Activated effector memory CD4-positive, alpha-beta T cell treated with Interleukin-2 at 50 U/mL for 16 hours (primary cell): ENCODE data around the gene PPP1R12C.
A peak's percentile ranks its signal among the peaks of the same experiment; 100 is the strongest.

Source experiments
- DNase-seq: peaks from one replicate; pipeline ENCODE4 v3.0.0-alpha.2; 2020

Gene PPP1R12C

DNA sequence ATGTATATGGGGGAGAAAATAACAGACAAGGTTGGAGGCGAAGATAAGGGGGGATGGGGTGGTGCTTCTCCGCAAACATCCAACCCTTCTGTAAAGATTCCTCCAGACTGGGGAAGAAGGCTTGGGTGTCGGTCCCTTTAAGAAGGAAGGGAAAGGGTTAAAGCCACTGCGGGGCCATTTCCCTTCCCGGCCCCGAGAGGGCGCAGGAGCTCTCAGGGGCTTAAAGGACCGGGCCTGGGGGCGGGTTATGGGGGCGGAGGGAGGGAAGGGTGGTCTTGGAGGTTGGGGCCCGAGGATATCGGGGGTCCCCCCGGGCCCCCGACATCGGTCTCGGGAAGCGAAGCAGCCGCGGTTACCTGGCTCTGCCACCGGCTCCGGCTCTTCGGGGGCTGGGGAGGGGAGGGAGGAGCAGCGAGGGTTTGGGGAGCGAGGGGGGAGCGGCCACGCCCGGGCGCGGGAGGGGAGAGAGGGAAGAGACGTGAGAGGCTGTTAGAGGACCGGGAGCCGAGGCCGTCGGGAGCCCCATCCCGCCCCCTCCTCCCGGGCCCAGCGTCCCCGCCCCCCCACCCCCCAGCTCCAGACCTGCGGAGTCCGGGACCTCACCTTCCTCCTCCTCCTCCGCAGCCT, 28.8 kb upstream of the PPP1R12C start:
- no peak for DNase-seq

DNA sequence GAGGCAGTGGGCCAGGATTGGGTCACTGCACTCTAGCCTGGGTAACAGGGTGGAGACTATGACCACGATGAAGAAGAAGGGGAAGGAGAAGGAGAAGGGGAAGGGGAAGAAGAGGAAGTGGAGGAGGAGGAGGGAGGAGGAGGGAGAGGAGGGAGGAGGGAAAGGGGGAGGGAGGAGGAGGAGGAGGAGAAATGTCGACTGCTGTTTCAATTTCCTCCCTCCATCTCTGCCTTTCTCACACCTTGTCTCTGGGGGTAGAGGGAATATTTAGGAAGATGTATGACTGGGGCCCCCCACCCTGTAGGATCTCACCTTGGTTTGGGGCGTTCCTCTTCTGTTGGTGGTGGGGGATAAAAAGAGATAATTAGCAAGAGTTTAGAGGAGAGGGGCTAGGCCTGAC, 27.8 kb upstream of the PPP1R12C start:
- no peak for DNase-seq

DNA sequence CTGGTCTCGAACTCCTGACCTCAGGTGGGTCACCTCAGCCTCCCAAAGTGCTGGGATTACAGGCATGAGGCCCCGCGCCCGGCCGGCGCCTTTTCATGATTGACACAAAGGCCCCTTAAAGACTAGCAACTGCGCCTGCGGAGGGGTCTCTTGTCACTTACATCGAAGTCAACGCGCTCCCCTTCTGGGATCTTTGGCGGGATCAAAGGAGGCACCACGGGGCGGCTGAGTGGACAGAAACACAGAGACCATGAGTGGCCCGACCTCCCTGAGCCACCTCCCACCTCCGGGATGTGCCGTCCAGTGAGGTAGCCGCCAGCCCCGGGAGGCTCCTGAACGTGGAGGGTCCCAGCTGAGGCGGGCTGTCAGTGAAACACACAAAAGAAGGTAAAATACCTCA, 24.3 kb upstream of the PPP1R12C start:
- DNase-seq: no peak

DNA sequence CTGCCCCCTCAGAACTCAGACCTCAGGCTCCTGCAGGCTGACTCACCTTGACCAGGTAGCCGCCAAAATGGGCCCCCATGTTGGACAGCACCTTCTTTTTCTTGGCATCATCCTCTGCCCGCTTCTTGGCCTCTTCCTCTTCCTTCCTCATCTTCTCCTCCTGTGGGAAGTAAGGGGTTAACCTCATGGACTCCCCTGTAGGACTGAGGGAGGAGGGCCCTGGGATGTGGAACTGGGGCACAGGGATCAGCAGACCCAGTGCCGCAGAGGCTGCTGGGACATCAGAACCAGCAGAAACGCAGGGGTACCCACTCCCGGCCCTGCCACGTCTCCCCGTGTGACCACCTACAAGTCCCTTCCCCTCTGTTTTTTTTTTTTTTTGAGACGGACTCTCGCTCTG, 20.5 kb upstream of the PPP1R12C start:
- no peak for DNase-seq

DNA sequence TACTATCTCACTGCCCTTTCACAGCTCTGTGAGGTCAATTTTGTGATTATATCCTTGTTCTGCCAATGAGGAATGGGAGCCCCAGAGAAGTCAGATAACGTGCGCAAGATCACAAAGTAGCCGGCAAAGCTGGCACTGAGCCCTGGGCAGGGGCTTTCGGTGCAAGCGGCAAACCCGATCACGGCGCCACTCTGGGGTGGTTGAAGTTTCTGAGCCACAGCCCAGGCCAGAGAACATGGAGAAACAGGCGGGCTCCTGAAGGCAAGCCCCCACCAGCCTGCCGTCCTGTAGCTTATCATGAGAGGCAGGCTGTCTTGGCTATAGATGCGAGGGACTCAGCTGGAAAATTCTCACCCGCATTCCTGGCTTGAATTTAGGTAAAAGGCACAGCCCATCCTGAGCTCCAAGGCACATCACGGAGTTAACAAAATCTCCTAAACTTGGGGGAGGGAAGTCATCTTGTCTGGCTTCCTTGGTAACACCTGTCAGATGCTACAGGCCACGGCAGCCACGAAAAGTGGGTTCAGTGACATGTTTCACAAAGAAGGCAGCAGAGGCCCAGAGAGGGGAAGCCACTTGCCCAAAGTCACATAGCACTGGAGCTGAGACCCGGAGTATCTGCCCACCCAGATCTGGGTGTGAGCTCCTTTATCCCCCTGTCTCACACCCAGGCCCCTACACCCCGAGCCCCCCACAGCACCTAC, 19.1 kb upstream of the PPP1R12C start:
- no peak for DNase-seq

DNA sequence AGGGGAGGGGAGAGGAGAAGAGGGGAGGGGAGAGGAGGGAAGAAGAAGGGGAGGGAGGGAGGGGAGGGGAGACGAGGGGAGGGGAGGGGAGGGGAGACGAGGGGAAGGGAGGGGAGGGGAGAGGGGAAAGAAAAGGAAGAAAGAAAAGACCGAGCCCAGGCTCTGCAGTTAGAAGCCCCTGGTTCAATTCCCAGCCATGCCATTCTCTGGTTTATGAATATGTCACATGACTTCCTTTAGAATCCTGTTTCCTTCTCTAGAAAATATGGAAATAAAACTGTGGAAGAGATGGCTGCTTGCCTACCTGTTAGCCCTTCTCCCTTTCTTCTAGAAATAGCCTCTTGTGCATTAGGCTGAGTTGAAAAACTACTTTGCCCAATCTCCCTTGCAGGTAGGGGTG, 17.3 kb upstream of the PPP1R12C start:
- no peak for DNase-seq

DNA sequence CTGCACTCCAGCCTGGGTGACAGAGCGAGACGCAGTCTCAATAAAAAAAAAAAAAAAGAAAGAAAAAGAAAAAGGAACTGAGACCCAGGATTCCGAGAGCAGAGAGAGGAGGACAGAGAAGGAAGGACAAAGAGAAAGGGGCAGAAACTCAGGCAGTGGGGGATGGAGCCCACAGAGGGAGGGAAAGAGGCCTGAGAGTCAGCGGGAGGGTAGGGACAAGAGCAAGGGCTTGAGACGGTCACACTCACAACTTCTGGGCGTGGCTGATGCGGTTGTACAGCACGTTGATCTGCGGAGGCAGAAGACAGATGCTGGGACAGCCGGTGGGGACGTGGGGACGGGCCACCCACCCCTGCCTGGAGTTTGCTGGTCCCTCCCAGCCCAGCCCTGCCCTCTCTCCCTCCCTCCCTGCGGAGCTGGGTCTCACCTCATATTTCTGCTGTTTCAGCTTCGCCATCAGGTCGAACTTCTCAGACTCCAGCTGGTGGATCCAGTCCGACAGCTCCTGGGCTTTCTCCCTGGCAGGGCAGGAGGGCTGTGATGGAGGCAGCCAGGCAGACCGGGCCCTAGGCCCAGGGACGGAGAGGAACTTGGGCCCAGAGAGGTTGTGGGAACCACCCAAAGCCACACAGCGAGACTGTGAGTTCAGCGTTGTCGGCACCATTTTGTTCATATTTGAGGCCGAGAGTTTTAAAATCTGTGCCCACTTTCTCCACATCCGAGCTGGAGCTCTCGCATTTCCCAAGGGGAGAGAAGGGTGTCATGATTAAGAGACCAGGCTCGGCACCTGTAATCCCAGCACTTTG, 16.4 kb upstream of the PPP1R12C start:
- DNase-seq: no peak

DNA sequence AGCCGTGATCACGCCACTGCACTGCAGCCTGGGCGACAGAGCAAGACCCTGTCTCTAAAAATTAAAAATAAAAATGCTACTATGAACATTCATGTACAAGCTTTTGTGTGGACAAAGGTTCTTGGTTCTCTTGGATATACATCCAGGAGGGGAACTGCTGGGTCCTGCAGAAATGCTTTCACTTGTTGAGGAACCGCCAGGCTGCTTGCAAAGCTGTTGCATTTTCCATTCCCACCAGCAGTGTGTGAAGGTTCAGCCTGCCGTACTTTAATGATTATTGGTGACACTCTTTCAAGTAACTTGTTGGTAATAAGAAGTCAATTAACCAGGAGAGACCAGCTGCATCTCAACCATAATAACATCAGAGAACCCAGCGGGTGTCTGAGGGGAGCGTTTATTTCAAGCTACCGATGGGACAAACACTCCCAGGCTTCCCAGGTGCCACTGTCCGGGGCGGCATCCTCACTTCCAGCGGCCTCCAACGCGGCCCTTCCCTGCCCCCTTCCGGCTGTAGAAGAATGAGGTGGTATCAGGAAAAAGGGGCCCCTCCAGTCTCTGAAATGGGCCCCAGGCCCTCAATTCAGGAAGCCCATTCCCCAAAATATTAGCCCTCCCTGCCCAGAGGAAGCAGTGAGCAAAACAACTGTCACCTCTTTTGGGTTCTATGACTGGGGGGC, 15.2 kb upstream of the PPP1R12C start:
- DNase-seq: no peak

DNA sequence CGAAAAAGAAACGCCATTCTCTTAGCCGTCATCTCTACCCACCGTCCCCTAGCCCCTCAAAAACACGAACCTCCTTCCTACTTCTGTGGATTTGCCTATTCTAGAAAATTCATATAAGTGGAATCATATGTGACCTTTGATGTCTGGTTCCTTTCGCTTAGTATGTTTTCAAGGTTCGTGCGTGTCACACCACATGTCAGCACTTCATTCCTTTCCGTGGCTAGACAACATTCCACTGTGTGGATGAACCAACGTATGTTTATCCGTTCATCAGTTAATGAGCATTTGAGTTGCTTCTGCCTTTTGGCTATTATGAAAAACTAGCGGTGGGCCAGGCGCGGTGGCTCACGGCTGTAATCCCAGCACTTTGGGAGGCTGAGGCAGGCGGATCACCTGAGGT, 14.0 kb upstream of the PPP1R12C start:
- DNase-seq: no peak

DNA sequence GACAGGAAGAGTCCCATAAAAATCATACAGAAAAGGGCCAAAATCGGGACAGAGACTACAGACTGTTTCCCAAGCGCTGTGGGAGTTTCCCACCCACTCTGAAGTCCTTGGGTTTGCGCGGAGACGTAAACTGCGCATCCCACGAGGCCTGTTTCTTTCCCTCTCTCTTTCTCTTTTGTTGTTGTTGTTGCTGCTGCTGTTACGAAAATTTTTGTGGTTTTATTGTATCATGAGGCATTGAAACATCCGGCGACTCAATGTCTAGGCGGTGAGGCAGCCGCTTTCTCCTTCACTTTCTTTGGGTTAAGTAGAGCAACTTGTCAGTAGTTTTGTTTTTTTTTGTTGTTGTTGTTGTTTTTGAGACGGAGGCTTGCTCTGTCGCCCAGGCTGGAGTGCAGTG, 1.6 kb upstream of the PPP1R12C start:
- DNase-seq: no peak

DNA sequence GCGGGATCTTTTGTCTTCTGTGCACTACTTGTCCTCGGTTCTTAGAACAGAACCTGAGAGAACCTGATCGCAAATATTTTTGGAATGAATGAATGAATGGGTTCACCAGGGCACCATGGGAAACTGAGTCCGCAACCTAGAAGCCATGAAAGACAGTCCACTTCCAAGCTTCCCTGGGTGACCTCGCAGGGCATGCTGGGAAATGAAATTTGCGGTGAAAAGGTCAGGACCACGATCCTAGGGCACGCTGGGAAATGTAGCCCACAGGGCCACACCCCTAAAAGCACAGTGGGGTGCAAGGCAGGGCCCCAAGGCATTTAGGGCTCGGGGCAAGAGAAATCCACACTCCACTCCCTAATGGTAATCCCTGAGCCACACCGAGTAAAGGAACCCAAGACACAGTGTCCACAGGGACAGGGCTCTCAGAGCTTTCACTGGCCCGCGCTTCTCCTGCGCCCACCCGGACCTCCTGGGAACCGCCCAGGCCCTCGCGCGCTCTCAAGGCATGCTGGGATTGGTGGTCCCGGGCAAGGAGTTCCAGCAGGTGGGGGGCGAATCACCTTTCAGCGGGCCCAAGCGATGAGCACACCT, 1.1 kb upstream of the PPP1R12C start:
- DNase-seq: no peak

DNA sequence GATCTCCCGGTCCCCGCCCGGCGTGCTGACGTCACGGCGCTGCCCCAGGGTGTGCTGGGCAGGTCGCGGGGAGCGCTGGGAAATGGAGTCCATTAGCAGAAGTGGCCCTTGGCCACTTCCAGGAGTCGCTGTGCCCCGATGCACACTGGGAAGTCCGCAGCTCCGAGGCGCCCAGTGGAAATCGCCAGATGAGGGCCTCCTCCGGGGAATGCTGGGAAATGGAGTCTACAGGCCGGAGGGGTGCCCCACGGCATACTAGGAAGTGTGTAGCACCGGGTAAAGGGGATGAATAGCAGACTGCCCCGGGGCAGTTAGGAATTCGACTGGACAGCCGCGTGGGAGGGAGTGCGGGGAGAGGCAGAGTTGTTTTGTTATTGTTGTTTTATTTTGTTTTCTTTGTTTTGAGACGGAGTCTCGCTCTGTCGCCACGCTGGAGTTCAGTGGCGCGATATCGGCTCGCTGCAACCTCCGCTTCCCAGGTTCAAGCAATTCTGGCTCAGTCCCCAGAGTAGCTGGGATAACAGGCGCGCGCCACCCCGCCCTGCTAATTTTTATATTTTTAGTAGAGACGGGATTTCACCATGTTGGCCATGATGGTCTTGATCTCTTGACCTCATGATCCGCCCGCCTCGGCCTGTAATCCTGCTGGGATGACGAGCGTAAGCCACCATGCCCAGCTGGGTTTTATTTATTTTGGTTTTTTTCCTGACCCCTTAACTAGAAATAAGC, 390 bp upstream of the PPP1R12C start:
- peak; percentile 95 for DNase-seq

DNA sequence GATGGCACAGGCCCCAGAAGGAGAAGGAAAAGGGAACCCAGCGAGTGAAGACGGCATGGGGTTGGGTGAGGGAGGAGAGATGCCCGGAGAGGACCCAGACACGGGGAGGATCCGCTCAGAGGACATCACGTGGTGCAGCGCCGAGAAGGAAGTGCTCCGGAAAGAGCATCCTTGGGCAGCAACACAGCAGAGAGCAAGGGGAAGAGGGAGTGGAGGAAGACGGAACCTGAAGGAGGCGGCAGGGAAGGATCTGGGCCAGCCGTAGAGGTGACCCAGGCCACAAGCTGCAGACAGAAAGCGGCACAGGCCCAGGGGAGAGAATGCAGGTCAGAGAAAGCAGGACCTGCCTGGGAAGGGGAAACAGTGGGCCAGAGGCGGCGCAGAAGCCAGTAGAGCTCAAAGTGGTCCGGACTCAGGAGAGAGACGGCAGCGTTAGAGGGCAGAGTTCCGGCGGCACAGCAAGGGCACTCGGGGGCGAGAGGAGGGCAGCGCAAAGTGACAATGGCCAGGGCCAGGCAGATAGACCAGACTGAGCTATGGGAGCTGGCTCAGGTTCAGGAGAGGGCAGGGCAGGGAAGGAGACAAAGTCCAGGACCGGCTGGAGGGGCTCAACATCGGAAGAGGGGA, 1.1 kb downstream of the PPP1R12C start:
- DNase-seq: peak; percentile 32

DNA sequence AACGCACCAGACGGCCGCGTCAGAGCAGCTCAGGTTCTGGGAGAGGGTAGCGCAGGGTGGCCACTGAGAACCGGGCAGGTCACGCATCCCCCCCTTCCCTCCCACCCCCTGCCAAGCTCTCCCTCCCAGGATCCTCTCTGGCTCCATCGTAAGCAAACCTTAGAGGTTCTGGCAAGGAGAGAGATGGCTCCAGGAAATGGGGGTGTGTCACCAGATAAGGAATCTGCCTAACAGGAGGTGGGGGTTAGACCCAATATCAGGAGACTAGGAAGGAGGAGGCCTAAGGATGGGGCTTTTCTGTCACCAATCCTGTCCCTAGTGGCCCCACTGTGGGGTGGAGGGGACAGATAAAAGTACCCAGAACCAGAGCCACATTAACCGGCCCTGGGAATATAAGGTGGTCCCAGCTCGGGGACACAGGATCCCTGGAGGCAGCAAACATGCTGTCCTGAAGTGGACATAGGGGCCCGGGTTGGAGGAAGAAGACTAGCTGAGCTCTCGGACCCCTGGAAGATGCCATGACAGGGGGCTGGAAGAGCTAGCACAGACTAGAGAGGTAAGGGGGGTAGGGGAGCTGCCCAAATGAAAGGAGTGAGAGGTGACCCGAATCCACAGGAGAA, 1.9 kb downstream of the PPP1R12C start:
- DNase-seq: no peak

DNA sequence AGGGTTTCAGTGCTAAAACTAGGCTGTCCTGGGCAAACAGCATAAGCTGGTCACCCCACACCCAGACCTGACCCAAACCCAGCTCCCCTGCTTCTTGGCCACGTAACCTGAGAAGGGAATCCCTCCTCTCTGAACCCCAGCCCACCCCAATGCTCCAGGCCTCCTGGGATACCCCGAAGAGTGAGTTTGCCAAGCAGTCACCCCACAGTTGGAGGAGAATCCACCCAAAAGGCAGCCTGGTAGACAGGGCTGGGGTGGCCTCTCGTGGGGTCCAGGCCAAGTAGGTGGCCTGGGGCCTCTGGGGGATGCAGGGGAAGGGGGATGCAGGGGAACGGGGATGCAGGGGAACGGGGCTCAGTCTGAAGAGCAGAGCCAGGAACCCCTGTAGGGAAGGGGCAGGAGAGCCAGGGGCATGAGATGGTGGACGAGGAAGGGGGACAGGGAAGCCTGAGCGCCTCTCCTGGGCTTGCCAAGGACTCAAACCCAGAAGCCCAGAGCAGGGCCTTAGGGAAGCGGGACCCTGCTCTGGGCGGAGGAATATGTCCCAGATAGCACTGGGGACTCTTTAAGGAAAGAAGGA, 2.8 kb downstream of the PPP1R12C start:
- no peak for DNase-seq

DNA sequence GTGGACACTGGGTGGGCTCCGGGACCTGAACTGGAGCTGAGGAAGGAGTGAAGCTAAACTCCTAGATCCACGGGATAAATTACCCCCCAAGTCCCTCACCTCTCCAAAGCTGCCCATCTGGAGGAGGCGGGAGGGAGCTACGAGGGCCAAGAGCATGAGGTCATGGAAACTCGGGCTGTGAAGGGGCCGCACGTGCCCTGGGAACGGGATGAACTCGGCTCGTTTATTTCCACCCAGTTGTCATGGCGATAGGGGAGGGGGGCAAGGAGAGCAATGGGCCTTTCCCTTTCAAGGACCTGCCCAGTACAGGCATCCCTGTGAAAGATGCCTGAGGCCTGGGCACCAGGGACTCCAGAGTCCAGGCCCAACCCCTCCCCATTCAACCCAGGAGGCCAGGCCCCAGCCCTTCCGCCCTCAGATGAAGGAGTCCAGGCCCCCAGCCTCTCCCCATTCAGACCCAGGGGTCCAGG, 3.8 kb downstream of the PPP1R12C start:
- no peak for DNase-seq

DNA sequence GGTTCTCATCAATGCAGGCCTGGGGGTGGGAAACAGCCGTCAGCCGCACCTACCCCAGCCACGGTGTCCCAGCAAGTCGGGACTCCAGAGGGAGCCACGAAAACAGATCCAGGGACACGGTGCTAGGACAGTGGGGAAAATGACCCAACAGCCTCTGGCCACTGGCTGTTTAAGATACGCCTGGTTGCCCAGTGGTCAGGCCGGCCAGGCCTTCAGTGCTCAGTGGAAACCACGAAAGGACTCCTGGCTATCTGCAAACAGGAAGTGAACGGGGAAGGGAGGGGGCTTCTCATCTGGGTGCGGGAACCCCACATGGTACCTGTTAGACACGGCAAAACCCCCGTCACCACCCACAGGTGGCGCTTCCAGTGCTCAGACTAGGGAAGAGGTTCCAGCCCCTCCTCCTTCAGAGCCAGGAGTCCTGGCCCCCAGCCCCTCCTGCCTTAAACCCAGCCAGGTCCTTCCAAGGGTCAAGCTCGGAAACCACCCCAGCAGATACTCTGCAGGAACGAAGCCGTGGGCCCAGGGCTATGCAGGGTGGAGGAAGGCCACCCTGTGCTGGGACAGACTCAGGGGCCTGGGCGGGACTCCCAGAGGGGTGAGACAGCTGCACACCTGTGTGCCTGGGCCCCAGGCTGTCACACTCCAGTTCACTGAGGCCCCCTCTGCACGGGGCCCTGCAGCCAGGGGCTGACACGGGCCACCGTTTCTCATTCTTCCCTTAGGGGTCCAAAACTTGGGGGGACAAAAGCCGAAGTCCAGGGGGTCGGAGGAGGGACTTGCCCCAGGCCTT, 4.5 kb downstream of the PPP1R12C start:
- DNase-seq: no peak

DNA sequence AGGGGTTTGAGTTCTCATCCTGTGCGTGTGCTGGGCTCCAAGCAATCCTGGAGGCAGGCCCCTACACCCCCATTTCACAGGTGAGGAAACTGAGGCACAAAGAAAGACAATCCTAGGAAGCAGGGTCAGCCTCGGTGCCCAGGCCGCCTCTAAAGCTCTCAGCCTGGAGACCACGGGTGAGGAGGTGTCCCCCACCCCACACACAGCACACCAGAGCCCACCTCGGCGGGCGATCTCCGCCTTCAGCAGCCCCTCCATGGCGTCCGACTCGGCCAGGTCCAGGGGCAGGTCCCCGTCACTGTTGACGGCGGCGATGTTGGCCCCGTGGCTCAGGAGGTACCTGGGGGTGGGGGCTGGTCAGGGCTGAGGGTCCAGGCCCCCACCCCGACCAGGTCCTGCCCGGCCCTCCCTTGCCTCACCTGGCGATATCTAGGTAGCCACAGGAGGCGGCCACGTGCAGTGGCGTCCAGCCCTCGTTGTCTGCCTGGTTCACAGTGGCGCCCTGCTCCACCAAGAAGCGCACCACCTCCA, 5.1 kb downstream of the PPP1R12C start:
- no peak for DNase-seq

DNA sequence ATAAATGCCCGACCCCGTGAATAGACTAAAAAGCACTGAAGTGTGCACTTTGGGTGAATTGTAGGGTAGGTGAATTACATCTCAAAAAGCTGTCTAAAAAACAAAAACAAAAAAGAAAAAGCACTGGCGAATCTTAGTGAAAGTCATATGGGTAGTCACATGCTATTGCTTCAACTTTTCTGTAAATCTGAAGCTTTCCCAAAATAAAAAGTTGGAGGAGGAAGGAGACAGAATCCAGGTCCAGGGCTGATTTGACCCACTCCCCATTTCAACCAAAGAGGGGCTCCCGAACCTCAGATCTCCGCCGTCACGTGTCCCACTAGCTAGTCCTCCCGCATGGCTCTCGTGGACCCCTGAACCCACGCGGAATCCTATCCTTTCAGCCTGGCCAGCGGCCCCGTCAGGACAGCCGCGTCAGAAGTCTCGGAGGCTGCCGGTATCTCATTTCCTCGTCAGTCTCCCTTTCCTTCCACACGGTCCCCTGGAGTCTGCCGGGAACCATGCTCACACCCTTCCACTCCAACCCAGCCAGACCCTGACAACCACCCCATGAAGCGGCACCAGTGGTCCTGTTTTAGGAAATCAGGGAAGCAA, 6.1 kb downstream of the PPP1R12C start:
- no peak for DNase-seq
